ENCODE results near the gene SPNS2. TPM values are rescaled to one million over a fixed set of nuclear protein-coding genes. Genes with fewer than 3 reads are reported as not detected.

SPNS2 gene
- total RNA-seq, 5 donors from 2014 or later (not counting 1 experiment from before 2014, with no cell fraction given): 0.30 to 0.75 (median 0.53) TPM

- Histone ChIP-seq H3K9me3 (no peaks in the 10 kb centered on the region), H3K4me1 (ENCODE audit: control insufficient read depth in 1 of 2, extremely low read depth in 1 of 2, insufficient read depth in 2 of 2, low read length in 2 of 2) (peaks cover 0 to 18% of the 10 kb centered on the region in 2 experiments), H3K36me3 (ENCODE audit: control insufficient read depth in 2 of 2, extremely low read depth in 1 of 2, insufficient read depth in 1 of 2, low read length in 1 of 2) (no peaks in the 10 kb centered on the region), H3K4me3 (ENCODE audit: control insufficient read depth in 1 of 2, extremely low read depth in 1 of 2, low read length in 1 of 2) (no peak overlapping the region), H3K27me3 (replicated peaks in 1 of 2; ENCODE audit: control insufficient read depth in 2 of 2, extremely low read depth in 1 of 2, insufficient read depth in 2 of 2, low read length in 1 of 2) (peaks cover 0 to 28% of the 10 kb centered on the region in 2 experiments), H3K27ac (ENCODE audit: low read length) (no peak overlapping the region)
- Mint-ChIP-seq H3K27ac (no peak overlapping the region), H3K27me3 (peaks cover 0 to 6% of the 10 kb centered on the region in 2 donors), H3K4me3 (no peak overlapping the region), H3K36me3 (no peaks in the 10 kb centered on the region), H3K4me1 (peaks cover 18 to 25% (median 21%) of the 10 kb centered on the region in 3 donors), H3K9me3 (no peaks in the 10 kb centered on the region)
- 89% methylated on average over 7 of the region's 10 CpGs for WGBS (ENCODE audit: insufficient coverage)
- ChIA-PET CTCF (no interaction called here), POLR2A (no interaction called here)
- DNase-seq: no peak
- ATAC-seq (replicated peaks in 1 of 4): no peak
Observed at GRCh38 chr17:4511199-4511932, 12.7 kb downstream of the SPNS2 start.

- H3K36me3 ChIP-seq (ENCODE audit: control insufficient read depth in 2 of 2, extremely low read depth in 1 of 2, insufficient read depth in 1 of 2, low read length in 1 of 2): no peaks in the 10 kb centered on the region
Observed at GRCh38 chr17:4512156-4513112, 13.8 kb downstream of the SPNS2 start.

DNA sequence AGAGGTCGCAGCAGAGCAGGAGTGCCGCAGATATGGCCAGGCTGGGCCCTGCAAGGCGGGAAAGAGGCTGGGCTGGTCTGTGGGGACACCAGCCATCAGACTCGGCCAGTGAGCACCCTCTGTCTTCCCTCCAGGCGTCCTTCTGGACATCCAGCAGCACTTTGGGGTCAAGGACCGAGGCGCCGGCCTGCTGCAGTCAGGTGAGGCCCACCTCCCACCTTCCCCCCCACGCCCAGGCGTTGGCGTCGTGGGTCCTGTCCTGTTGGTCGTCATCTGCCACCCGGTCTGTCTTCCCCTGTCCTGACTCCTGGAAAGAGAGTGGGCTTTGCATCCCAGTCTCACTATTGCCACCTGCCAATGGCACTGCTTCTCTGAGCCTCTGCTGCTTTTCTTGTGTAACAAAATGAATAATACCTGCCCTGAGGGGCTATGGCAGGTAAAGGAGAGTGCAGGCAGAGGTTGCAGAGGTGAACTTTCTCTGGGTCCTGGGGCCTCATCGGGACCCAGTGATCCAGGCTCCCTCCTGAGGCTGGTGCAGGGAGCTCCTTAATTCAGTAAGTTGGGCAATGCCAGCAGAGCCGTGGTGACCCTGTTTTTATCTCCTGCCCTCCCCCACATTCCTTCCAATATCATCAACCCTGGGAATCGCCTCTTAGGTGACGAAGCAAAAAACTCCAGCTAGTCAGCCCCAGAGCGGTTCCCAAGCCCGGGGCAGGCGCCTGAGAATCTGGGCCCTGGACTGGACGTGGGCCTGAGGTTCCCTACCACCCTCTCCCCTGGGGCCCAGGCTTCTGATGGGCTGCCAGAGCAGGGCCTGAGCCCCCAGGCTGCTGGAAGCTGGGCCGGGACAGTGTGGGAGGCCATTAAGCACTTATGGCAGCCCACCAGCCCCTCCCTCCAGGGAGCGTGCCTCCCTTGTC lies 14.7 kb downstream of the SPNS2 start:
- H3K9me3 Mint-ChIP-seq: no peaks in the 10 kb centered on the region
- DNase-seq (no peak), ATAC-seq (replicated peaks in 1 of 4) (no peak)
- H3K36me3 Mint-ChIP-seq: no peaks in the 10 kb centered on the region
- 89% methylated on average over 23 of the region's 24 CpGs for WGBS (ENCODE audit: insufficient coverage)
- Histone ChIP-seq H3K36me3 (ENCODE audit: control insufficient read depth in 2 of 2, extremely low read depth in 1 of 2, insufficient read depth in 1 of 2, low read length in 1 of 2) (no peaks in the 10 kb centered on the region), H3K4me3 (ENCODE audit: control insufficient read depth in 1 of 2, extremely low read depth in 1 of 2, low read length in 1 of 2) (no peak overlapping the region), H3K27ac (ENCODE audit: low read length) (no peak overlapping the region), H3K4me1 (ENCODE audit: control insufficient read depth in 1 of 2, extremely low read depth in 1 of 2, insufficient read depth in 2 of 2, low read length in 2 of 2) (peaks cover 0 to 16% of the 10 kb centered on the region in 2 experiments), H3K27me3 (replicated peaks in 1 of 2; ENCODE audit: control insufficient read depth in 2 of 2, extremely low read depth in 1 of 2, insufficient read depth in 2 of 2, low read length in 1 of 2) (peaks cover 0 to 19% of the 10 kb centered on the region in 2 experiments), H3K9me3 (no peaks in the 10 kb centered on the region)
- H3K4me3 Mint-ChIP-seq: no peak overlapping the region
- POLR2A ChIA-PET: no interaction called here
- H3K27me3 Mint-ChIP-seq: peaks cover 0 to 3% of the 10 kb centered on the region in 2 donors
- H3K4me1 Mint-ChIP-seq: peaks cover 18 to 20% (median 19%) of the 10 kb centered on the region in 3 donors
- CTCF ChIA-PET: no interaction called here
- no peak overlapping the region for H3K27ac Mint-ChIP-seq

More at GRCh38 chr17:4512156-4513112, 13.8 kb downstream of the SPNS2 start:
- WGBS (ENCODE audit: insufficient coverage): 98% methylated on average over 24 of the region's 31 CpGs
- Mint-ChIP-seq H3K36me3 (no peaks in the 10 kb centered on the region), H3K27ac (no peak overlapping the region), H3K4me1 (peaks cover 18 to 25% (median 21%) of the 10 kb centered on the region in 3 donors), H3K4me3 (no peak overlapping the region), H3K9me3 (no peaks in the 10 kb centered on the region), H3K27me3 (peaks cover 0 to 3% of the 10 kb centered on the region in 2 donors)
- ChIA-PET POLR2A (no interaction called here), CTCF (no interaction called here)
- DNase-seq (no peak), ATAC-seq (replicated peaks in 1 of 4) (no peak)
- H3K9me3 ChIP-seq: no peaks in the 10 kb centered on the region
- H3K27me3 ChIP-seq (replicated peaks in 1 of 2; ENCODE audit: control insufficient read depth in 2 of 2, extremely low read depth in 1 of 2, insufficient read depth in 2 of 2, low read length in 1 of 2): peaks cover 0 to 23% of the 10 kb centered on the region in 2 experiments
- H3K4me1 ChIP-seq (ENCODE audit: control insufficient read depth in 1 of 2, extremely low read depth in 1 of 2, insufficient read depth in 2 of 2, low read length in 2 of 2): peaks cover 0 to 18% of the 10 kb centered on the region in 2 experiments
- H3K27ac ChIP-seq (ENCODE audit: low read length): no peak overlapping the region
- no peak overlapping the region for H3K4me3 ChIP-seq (ENCODE audit: control insufficient read depth in 1 of 2, extremely low read depth in 1 of 2, low read length in 1 of 2)

DNA sequence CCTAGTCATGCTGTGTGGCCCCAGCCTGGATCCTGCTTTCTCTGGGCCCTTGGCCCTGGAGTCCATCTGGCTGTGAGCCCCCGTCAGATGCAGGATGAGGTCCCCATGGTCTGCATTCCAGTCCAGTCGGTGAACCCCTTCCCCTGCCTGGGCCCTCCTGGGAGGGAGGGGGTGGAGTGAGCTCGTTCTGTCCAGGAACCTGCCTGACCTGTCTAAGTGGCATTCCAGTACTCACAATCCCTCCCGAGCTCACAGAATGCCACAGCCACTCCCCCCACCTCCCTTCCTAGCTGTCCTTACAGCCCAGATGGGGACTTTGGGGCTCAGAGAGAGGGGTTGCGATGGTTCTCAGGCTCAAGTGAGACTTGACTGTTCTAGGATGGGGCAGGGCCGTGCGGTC lies 15.5 kb downstream of the SPNS2 start:
- H3K9me3 Mint-ChIP-seq: no peaks in the 10 kb centered on the region
- Histone ChIP-seq H3K9me3 (no peaks in the 10 kb centered on the region), H3K4me1 (ENCODE audit: control insufficient read depth in 1 of 2, extremely low read depth in 1 of 2, insufficient read depth in 2 of 2, low read length in 2 of 2) (peaks cover 0 to 10% of the 10 kb centered on the region in 2 experiments), H3K27me3 (replicated peaks in 1 of 2; ENCODE audit: control insufficient read depth in 2 of 2, extremely low read depth in 1 of 2, insufficient read depth in 2 of 2, low read length in 1 of 2) (peaks cover 0 to 16% of the 10 kb centered on the region in 2 experiments), H3K4me3 (ENCODE audit: control insufficient read depth in 1 of 2, extremely low read depth in 1 of 2, low read length in 1 of 2) (no peak overlapping the region), H3K36me3 (ENCODE audit: control insufficient read depth in 2 of 2, extremely low read depth in 1 of 2, insufficient read depth in 1 of 2, low read length in 1 of 2) (no peaks in the 10 kb centered on the region), H3K27ac (ENCODE audit: low read length) (no peak overlapping the region)
- no peaks in the 10 kb centered on the region for H3K27me3 Mint-ChIP-seq
- DNase-seq (no peak), ATAC-seq (replicated peaks in 1 of 4) (no peak)
- POLR2A ChIA-PET: no interaction called here
- H3K36me3 Mint-ChIP-seq: no peaks in the 10 kb centered on the region
- peaks cover 11 to 12% (median 11%) of the 10 kb centered on the region in 3 donors for H3K4me1 Mint-ChIP-seq
- H3K4me3 Mint-ChIP-seq: no peak overlapping the region
- H3K27ac Mint-ChIP-seq: no peak overlapping the region
- WGBS (ENCODE audit: insufficient coverage): 100% methylated on average over 2 of the region's 7 CpGs
- CTCF ChIA-PET: no interaction called here

- H3K36me3 ChIP-seq (ENCODE audit: control insufficient read depth in 2 of 2, extremely low read depth in 1 of 2, insufficient read depth in 1 of 2, low read length in 1 of 2): no peaks in the 10 kb centered on the region
- ATAC-seq (replicated peaks in 1 of 4) (no peak), DNase-seq (no peak)
- Mint-ChIP-seq H3K4me1 (peaks cover 5 to 6% (median 6%) of the 10 kb centered on the region in 3 donors), H3K4me3 (no peak overlapping the region), H3K27me3 (no peaks in the 10 kb centered on the region), H3K27ac (no peak overlapping the region), H3K9me3 (no peaks in the 10 kb centered on the region), H3K36me3 (no peaks in the 10 kb centered on the region)
- WGBS (ENCODE audit: insufficient coverage): 76% methylated on average over 5 of the region's 11 CpGs
- H3K4me3 ChIP-seq (ENCODE audit: control insufficient read depth in 1 of 2, extremely low read depth in 1 of 2, low read length in 1 of 2): no peak overlapping the region
- H3K4me1 ChIP-seq (ENCODE audit: control insufficient read depth in 1 of 2, extremely low read depth in 1 of 2, insufficient read depth in 2 of 2, low read length in 2 of 2): peaks cover 0 to 5% of the 10 kb centered on the region in 2 experiments
- POLR2A ChIA-PET: no interaction called here
- H3K9me3 ChIP-seq: no peaks in the 10 kb centered on the region
- peaks cover 0 to 17% of the 10 kb centered on the region in 2 experiments for H3K27me3 ChIP-seq (replicated peaks in 1 of 2; ENCODE audit: control insufficient read depth in 2 of 2, extremely low read depth in 1 of 2, insufficient read depth in 2 of 2, low read length in 1 of 2)
- CTCF ChIA-PET: no interaction called here
- no peak overlapping the region for H3K27ac ChIP-seq (ENCODE audit: low read length)
Observed at GRCh38 chr17:4514779-4515178, 16.1 kb downstream of the SPNS2 start.

- Histone ChIP-seq H3K9me3 (no peaks in the 10 kb centered on the region), H3K4me1 (ENCODE audit: control insufficient read depth in 1 of 2, extremely low read depth in 1 of 2, insufficient read depth in 2 of 2, low read length in 2 of 2) (peaks cover 0 to 2% of the 10 kb centered on the region in 2 experiments), H3K27me3 (replicated peaks in 1 of 2; ENCODE audit: control insufficient read depth in 2 of 2, extremely low read depth in 1 of 2, insufficient read depth in 2 of 2, low read length in 1 of 2) (peaks cover 0 to 20% of the 10 kb centered on the region in 2 experiments), H3K4me3 (ENCODE audit: control insufficient read depth in 1 of 2, extremely low read depth in 1 of 2, low read length in 1 of 2) (no peak overlapping the region), H3K36me3 (ENCODE audit: control insufficient read depth in 2 of 2, extremely low read depth in 1 of 2, insufficient read depth in 1 of 2, low read length in 1 of 2) (no peaks in the 10 kb centered on the region), H3K27ac (ENCODE audit: low read length) (no peak overlapping the region)
- ChIA-PET POLR2A (no interaction called here), CTCF (no interaction called here)
- Mint-ChIP-seq H3K4me1 (peaks cover 4% of the 10 kb centered on the region in 3 donors), H3K9me3 (no peaks in the 10 kb centered on the region), H3K27me3 (no peaks in the 10 kb centered on the region), H3K27ac (no peak overlapping the region), H3K4me3 (no peak overlapping the region), H3K36me3 (no peaks in the 10 kb centered on the region)
- DNase-seq (no peak), ATAC-seq (replicated peaks in 1 of 4) (no peak)
- WGBS (ENCODE audit: insufficient coverage): 92% methylated on average over 4 of the region's 5 CpGs
Observed at GRCh38 chr17:4515501-4515900, 16.8 kb downstream of the SPNS2 start.
